HCT116 (cell line): ENCODE measurements around the gene GRK2. TPM values are rescaled to one million over a fixed set of nuclear protein-coding genes. Genes with fewer than 3 reads are reported as not detected.

Experiments
- ATAC-seq: fragments of 200-7000 bp; cut with Tn5 transposase; 2 replicates; pipeline ENCODE4 v1.9.1; 2020; ENCODE audit warnings: mild to moderate bottlenecking, moderate library complexity
- BruUV-seq: library from RNA; stranded (reverse); fragments of 400-500 nt; replicated peaks from 2 replicates; lab custom pipeline; 2021; lab: Mats Ljungman, UMichigan
- CTCF ChIA-PET: fragments of 300-600 bp; sonication (Branson Sonifier 250); formaldehyde crosslinking; loops from one replicate; lab custom pipeline; 2021; ENCODE audit warnings: antibody characterized with exemption; lab: Charles Lee
- POLR2A ChIA-PET: fragments of 300-600, 350-600 bp; sonication (Branson Sonifier 250); formaldehyde crosslinking; loops from one replicate; lab custom pipeline; 2021; ENCODE audit warnings: antibody characterized with exemption; lab: Charles Lee
- RAD21 ChIA-PET, 2 experiments: fragments of 300-600 bp; sonication (Branson Sonifier 250); formaldehyde crosslinking; loops; one replicate each; lab custom pipeline; 2023; ENCODE audit warnings: low total read pairs in 2 of 2; ENCODE audit not compliant: uncharacterized antibody in 2 of 2, unreplicated experiment in 2 of 2, low non-redundant PET in 1 of 2; lab: Charles Lee
- DNase-seq: peaks from one replicate; pipeline ENCODE4 v3.0.0-alpha.2; 2010; ENCODE audit warnings: low read depth, low spot score
- H2AFZ ChIP-seq: fragments of 200-600 bp; shearing (Covaris generic), sonication (generic); 2 replicates; pipeline ENCODE4 v1.6.1; 2017; ENCODE audit warnings: low read depth, mixed run types, mixed read lengths, antibody characterized with exemption, low read length; ENCODE audit not compliant: poor library complexity, severe bottlenecking
- H3K27ac ChIP-seq: 2 replicates; pipeline ENCODE4 v1.5.1; 2012; ENCODE audit warnings: low read depth, low read length
- H3K27me3 ChIP-seq: fragments of 200-600 bp; sonication (generic); 2 replicates; pipeline ENCODE4 v1.6.1; 2016; ENCODE audit warnings: mixed run types, low read length, mixed read lengths; ENCODE audit not compliant: insufficient read depth
- H3K36me3 ChIP-seq, 2 experiments: fragments of 200-500 bp in 1 of 2; fragments of 200-600 bp in 1 of 2; sonication (Bioruptor generic) in 1 of 2; sonication (generic) in 1 of 2; 2 replicates each; pipeline versions ENCODE4 v1.5.1 to v1.6.1; 2014 to 2016; ENCODE audit warnings: low read length in 2 of 2, inconsistent platforms in 1 of 2, mixed read lengths in 1 of 2, mixed run types in 1 of 2; ENCODE audit not compliant: insufficient read depth in 2 of 2, control insufficient read depth in 1 of 2
- H3K4me1 ChIP-seq, 2 experiments: fragments of 200-600 bp in 1 of 2; sonication (generic) in 1 of 2; 2 replicates each; pipeline versions ENCODE4 v1.5.1 to v1.6.1; 2012 to 2017; ENCODE audit warnings: low read length in 2 of 2, inconsistent platforms in 1 of 2, mild to moderate bottlenecking in 1 of 2, mixed read lengths in 1 of 2, mixed run types in 1 of 2, moderate library complexity in 1 of 2; ENCODE audit not compliant: insufficient read depth in 2 of 2, control insufficient read depth in 1 of 2
- H3K4me2 ChIP-seq: fragments of 200-600 bp; sonication (generic); 2 replicates; pipeline ENCODE4 v1.6.1; 2017; ENCODE audit warnings: mixed run types, low read length, mixed read lengths
- H3K4me3 ChIP-seq, 2 experiments: fragments of 200-600 bp in 1 of 2; sonication (generic) in 1 of 2; replicated peaks in 1 of 2; 2 replicates each; pipeline ENCODE4 v1.5.1; 2011 to 2016; ENCODE audit warnings: low read length in 2 of 2, control low read depth in 1 of 2, low read depth in 1 of 2, mild to moderate bottlenecking in 1 of 2, mixed read lengths in 1 of 2, mixed run types in 1 of 2
- H3K79me2 ChIP-seq: fragments of 200-600 bp; sonication (generic); 2 replicates; pipeline ENCODE4 v1.6.1; 2017; ENCODE audit warnings: mild to moderate bottlenecking, mixed run types, low read length, moderate library complexity, mixed read lengths; ENCODE audit not compliant: insufficient read depth
- H3K9ac ChIP-seq: fragments of 200-600 bp; sonication (generic); 2 replicates; pipeline ENCODE4 v1.6.1; 2016; ENCODE audit warnings: low read length, mixed read lengths
- H3K9me2 ChIP-seq: fragments of 200-600 bp; sonication (generic), shearing (Covaris generic); 2 replicates; pipeline ENCODE4 v1.6.1; 2017; ENCODE audit warnings: mixed run types, mild to moderate bottlenecking, moderate library complexity; ENCODE audit not compliant: insufficient read depth
- H3K9me3 ChIP-seq, 2 experiments: fragments of 200-500 bp in 1 of 2; fragments of 200-600 bp in 1 of 2; sonication (Bioruptor generic) in 1 of 2; sonication (generic) in 1 of 2; 2 replicates each; pipeline ENCODE4 v1.6.1; 2014 to 2017; ENCODE audit warnings: low read length in 2 of 2, mixed read lengths in 2 of 2, inconsistent platforms in 1 of 2, low read depth in 1 of 2, mild to moderate bottlenecking in 1 of 2, mixed run types in 1 of 2, moderate library complexity in 1 of 2; ENCODE audit not compliant: control insufficient read depth in 1 of 2, insufficient read depth in 1 of 2
- H4K20me1 ChIP-seq: fragments of 200-600 bp; sonication (generic), shearing (Covaris generic); 2 replicates; pipeline ENCODE4 v1.6.1; 2017; ENCODE audit warnings: mixed run types, mild to moderate bottlenecking, moderate library complexity; ENCODE audit not compliant: insufficient read depth
- CEBPB ChIP-seq: IDR thresholded peaks from 2 replicates; pipeline ENCODE4 v1.6.1; 2012; ENCODE audit warnings: low read depth
- EGR1 ChIP-seq: IDR thresholded peaks from 2 replicates; pipeline ENCODE4 v1.6.1; 2012; ENCODE audit warnings: low read depth
- FOSL1 ChIP-seq: IDR thresholded peaks from 2 replicates; pipeline ENCODE4 v1.6.1; 2012; ENCODE audit warnings: low read depth
- POLR2A ChIP-seq: IDR thresholded peaks from 2 replicates; pipeline ENCODE4 v1.7.0; 2011; ENCODE audit warnings: borderline replicate concordance; ENCODE audit not compliant: insufficient read depth, insufficient read length; ENCODE audit errors: extremely low read depth
- SIN3A ChIP-seq: IDR thresholded peaks from 2 replicates; pipeline ENCODE4 v1.6.1; 2012; ENCODE audit warnings: low read depth
- SRF ChIP-seq: IDR thresholded peaks from 2 replicates; pipeline ENCODE4 v1.6.1; 2012; ENCODE audit warnings: low read depth
- YY1 ChIP-seq: IDR thresholded peaks from 2 replicates; pipeline ENCODE4 v1.6.1; 2011; ENCODE audit warnings: low read length, low read depth, moderate library complexity, mild to moderate bottlenecking; ENCODE audit not compliant: insufficient replicate concordance; ENCODE audit errors: extremely low read depth
- ZNF274 ChIP-seq: fragments of 200-500 bp; sonication (Bioruptor generic); IDR thresholded peaks from 2 replicates; pipeline ENCODE4 v1.6.1; 2014; ENCODE audit warnings: mild to moderate bottlenecking, low read depth, low read length, inconsistent platforms
- intact Hi-C: fragments of 100-400 bp; cut with micrococcal nuclease; formaldehyde crosslinking; loops from 2 replicates; pipeline ENCODE4 v1.10.0; 2022
- total RNA-seq: library from RNA; stranded (reverse); gene quantifications from one replicate; pipeline ENCODE4 v1.2.1, GENCODE V29; 2021; ENCODE audit not compliant: unreplicated experiment
- TF ChIP-seq, protein P1 (sequence below): IDR thresholded peaks from 2 replicates; pipeline ENCODE4 v1.6.1; 2012
- TF ChIP-seq, protein P2 (sequence below): IDR thresholded peaks from 2 replicates; pipeline ENCODE4 v1.6.1; 2011; ENCODE audit warnings: mild to moderate bottlenecking, low read length, moderate library complexity; ENCODE audit not compliant: insufficient replicate concordance; ENCODE audit errors: extremely low read depth
- TF ChIP-seq, protein P3 (sequence below): IDR thresholded peaks from 2 replicates; pipeline ENCODE4 v1.6.1; 2012; ENCODE audit warnings: low read depth
- TF ChIP-seq, protein P4 (sequence below): IDR thresholded peaks from 2 replicates; pipeline ENCODE4 v1.6.1; 2012

The GRK2 gene
- total RNA-seq, 1 experiment from 2014 or later, result 83.0 TPM

DNA sequence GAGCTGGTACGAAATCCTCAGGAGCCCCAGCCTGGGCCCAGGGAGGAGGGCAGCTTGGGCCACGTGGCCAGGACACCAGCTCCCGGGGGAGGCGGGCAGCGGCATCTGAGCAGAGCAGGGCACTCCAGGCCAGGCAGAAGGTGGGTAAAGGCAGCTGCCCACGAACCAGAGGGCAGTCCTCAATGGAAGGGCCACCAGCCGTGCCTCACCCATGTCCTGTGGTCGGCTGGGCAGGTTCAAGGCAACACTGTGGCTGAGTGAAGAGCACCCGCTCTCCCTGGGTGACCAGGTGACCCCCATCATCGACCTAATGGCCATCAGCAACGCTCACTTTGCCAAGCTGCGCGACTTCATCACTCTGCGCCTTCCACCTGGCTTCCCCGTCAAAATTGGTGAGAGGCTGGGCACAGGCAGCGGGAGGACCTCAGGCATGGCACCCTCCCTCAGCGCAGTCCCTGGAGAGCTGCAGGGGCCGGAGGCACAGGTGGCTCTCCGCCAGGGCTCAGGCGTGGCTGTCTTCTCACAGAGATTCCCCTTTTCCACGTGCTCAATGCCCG lies 34.6 kb downstream of the GRK2 start:
- BruUV-seq, result no TSS peak
- Histone ChIP-seq H3K9me2 (no peaks in the 10 kb centered on the region), H3K4me3 (no peak overlapping the region), H3K79me2 (peaks cover 19% of the 10 kb centered on the region), H4K20me1 (no peaks in the 10 kb centered on the region)
- DNase-seq, result no peak
- no peak for TF ChIP-seq POLR2A
- no peak for TF ChIP-seq ZNF274
- TF ChIP-seq CEBPB, result no peak
- TF ChIP-seq, all 23 proteins: peak for 0
- CTCF ChIA-PET, result no interaction called here
- RAD21 ChIA-PET, result no interaction called here
- intact Hi-C loops, result no loop called here
- Histone ChIP-seq H3K27ac (no peak overlapping the region), H3K9ac (no peak overlapping the region), H3K4me1 (peaks cover 21 to 25% of the 10 kb centered on the region in 2 experiments), H3K4me2 (no peak overlapping the region), H3K36me3 (0 out of 4 replicates have a peak, but pooled peaks cover 3 to 10% of the 10 kb centered on the region in 2 experiments), H3K27me3 (no peaks in the 10 kb centered on the region), H2AFZ (no peak overlapping the region), H3K9me3 (peaks cover 0 to 6% of the 10 kb centered on the region in 2 experiments; a peak in 1 of 4 replicates)
- no peak for ATAC-seq
- POLR2A ChIA-PET, result no interaction called here

DNA sequence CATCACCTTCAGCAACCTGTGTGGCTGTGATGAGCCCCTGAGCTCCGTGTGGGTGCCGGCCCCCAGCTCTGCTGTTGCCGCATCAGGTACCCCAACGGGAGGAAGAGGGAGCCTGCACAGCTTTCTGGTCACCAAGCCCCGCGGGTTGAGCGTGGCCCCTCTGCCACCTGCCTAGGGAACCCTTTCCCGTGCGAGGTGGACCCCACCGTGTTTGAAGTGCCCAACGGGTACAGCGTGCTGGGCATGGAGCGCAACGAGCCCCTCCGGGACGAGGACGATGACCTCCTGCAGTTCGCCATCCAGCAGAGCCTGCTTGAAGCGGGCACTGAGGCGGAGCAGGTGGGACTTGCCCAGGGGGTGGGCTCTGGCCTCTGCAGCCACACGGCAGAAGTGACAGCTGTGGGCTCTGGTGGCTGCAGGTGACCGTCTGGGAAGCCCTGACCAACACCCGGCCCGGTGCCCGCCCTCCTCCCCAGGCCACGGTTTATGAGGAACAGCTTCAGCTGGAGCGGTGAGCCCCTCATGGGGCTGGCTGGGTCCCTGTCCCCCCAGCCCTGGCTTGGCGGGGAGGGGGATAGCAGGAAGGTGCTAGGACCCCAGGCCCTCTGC lies 35.1 kb downstream of the GRK2 start:
- H3K4me2 ChIP-seq, result no peak overlapping the region
- H3K4me3 ChIP-seq, result no peak overlapping the region
- 0 out of 4 replicates have a peak, but pooled peaks cover 3 to 10% of the 10 kb centered on the region in 2 experiments for H3K36me3 ChIP-seq
- peaks cover 21 to 25% of the 10 kb centered on the region in 2 experiments for H3K4me1 ChIP-seq
- ChIA-PET POLR2A (interaction anchor here (2.4 kb wide), 1 partner anchor 13 kb away, joined by 11 read pairs; the partner anchor contains the start of gene ANKRD13D), RAD21 (no interaction called here), CTCF (no interaction called here)
- no TSS peak for BruUV-seq
- DNase-seq, result no peak
- ATAC-seq, result no peak
- no peak overlapping the region for H3K9ac ChIP-seq
- no peak overlapping the region for H2AFZ ChIP-seq
- intact Hi-C loops, result no loop called here
- H3K27ac ChIP-seq, result peak overlapping the region; percentile 85; the same call in 1 of the 2 replicates
- H4K20me1 ChIP-seq, result no peaks in the 10 kb centered on the region
- H3K27me3 ChIP-seq, result no peaks in the 10 kb centered on the region
- H3K79me2 ChIP-seq, result peaks cover 18% of the 10 kb centered on the region
- H3K9me3 ChIP-seq, result 0 out of 4 replicates have a peak, but pooled peaks cover 0 to under 1% of the 10 kb centered on the region in 2 experiments
- H3K9me2 ChIP-seq, result no peaks in the 10 kb centered on the region
- TF ChIP-seq, protein P1, sequence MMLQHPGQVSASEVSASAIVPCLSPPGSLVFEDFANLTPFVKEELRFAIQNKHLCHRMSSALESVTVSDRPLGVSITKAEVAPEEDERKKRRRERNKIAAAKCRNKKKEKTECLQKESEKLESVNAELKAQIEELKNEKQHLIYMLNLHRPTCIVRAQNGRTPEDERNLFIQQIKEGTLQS, result no peak
- no peak for TF ChIP-seq FOSL1
- TF ChIP-seq SIN3A, result no peak
- TF ChIP-seq, protein P2, sequence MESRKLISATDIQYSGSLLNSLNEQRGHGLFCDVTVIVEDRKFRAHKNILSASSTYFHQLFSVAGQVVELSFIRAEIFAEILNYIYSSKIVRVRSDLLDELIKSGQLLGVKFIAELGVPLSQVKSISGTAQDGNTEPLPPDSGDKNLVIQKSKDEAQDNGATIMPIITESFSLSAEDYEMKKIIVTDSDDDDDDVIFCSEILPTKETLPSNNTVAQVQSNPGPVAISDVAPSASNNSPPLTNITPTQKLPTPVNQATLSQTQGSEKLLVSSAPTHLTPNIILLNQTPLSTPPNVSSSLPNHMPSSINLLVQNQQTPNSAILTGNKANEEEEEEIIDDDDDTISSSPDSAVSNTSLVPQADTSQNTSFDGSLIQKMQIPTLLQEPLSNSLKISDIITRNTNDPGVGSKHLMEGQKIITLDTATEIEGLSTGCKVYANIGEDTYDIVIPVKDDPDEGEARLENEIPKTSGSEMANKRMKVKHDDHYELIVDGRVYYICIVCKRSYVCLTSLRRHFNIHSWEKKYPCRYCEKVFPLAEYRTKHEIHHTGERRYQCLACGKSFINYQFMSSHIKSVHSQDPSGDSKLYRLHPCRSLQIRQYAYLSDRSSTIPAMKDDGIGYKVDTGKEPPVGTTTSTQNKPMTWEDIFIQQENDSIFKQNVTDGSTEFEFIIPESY, result no peak
- TF ChIP-seq, protein P3, sequence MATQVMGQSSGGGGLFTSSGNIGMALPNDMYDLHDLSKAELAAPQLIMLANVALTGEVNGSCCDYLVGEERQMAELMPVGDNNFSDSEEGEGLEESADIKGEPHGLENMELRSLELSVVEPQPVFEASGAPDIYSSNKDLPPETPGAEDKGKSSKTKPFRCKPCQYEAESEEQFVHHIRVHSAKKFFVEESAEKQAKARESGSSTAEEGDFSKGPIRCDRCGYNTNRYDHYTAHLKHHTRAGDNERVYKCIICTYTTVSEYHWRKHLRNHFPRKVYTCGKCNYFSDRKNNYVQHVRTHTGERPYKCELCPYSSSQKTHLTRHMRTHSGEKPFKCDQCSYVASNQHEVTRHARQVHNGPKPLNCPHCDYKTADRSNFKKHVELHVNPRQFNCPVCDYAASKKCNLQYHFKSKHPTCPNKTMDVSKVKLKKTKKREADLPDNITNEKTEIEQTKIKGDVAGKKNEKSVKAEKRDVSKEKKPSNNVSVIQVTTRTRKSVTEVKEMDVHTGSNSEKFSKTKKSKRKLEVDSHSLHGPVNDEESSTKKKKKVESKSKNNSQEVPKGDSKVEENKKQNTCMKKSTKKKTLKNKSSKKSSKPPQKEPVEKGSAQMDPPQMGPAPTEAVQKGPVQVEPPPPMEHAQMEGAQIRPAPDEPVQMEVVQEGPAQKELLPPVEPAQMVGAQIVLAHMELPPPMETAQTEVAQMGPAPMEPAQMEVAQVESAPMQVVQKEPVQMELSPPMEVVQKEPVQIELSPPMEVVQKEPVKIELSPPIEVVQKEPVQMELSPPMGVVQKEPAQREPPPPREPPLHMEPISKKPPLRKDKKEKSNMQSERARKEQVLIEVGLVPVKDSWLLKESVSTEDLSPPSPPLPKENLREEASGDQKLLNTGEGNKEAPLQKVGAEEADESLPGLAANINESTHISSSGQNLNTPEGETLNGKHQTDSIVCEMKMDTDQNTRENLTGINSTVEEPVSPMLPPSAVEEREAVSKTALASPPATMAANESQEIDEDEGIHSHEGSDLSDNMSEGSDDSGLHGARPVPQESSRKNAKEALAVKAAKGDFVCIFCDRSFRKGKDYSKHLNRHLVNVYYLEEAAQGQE, result no peak
- no peak for TF ChIP-seq EGR1
- no peak for TF ChIP-seq SRF
- TF ChIP-seq ZNF274, result no peak
- TF ChIP-seq POLR2A, result no peak
- TF ChIP-seq, protein P4, sequence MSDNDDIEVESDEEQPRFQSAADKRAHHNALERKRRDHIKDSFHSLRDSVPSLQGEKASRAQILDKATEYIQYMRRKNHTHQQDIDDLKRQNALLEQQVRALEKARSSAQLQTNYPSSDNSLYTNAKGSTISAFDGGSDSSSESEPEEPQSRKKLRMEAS, result no peak
- TF ChIP-seq YY1, result no peak
